ENCODE measurements around the gene SMAD5.

DNA sequence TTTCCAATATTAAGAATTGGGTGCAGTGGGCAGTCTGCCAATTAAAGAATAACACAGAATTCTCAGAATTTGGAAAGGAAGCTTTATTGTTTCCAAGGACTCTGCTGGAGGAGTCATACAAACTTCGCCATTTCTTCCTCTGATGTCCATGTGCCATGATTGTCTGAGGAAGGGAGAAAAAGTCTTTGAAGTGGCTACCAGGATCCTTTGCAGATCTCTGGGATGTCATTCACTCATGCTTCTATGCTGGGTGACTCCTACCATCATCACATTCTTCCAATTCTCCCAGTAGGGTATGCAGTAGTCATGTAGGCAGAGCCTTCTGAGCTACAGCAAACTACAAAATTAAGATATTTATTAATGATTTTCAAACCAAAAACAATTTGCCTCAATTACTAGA lies 3.2 kb upstream of the SMAD5 start:
- TF ChIP-seq, protein P1, sequence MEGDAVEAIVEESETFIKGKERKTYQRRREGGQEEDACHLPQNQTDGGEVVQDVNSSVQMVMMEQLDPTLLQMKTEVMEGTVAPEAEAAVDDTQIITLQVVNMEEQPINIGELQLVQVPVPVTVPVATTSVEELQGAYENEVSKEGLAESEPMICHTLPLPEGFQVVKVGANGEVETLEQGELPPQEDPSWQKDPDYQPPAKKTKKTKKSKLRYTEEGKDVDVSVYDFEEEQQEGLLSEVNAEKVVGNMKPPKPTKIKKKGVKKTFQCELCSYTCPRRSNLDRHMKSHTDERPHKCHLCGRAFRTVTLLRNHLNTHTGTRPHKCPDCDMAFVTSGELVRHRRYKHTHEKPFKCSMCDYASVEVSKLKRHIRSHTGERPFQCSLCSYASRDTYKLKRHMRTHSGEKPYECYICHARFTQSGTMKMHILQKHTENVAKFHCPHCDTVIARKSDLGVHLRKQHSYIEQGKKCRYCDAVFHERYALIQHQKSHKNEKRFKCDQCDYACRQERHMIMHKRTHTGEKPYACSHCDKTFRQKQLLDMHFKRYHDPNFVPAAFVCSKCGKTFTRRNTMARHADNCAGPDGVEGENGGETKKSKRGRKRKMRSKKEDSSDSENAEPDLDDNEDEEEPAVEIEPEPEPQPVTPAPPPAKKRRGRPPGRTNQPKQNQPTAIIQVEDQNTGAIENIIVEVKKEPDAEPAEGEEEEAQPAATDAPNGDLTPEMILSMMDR (IDR thresholded peaks at IDR 0.05), result no peak
- no peak for TF ChIP-seq EZH2 (IDR thresholded peaks at IDR 0.05; ENCODE audit: borderline replicate concordance, insufficient read depth, low read depth, low read length, poor library complexity, severe bottlenecking)

Measured in B cell (primary cell).